HepG2 (cell line): ENCODE measurements around the gene CACNA2D3. TPM values are rescaled to one million over a fixed set of nuclear protein-coding genes. Genes with fewer than 3 reads are reported as not detected.
"Not testable (repeated sequence)": the region's sequence is repeated elsewhere in the genome, so short reads cannot be mapped to it uniquely, and the experiment has no call there.

Source experiments
- ATAC-seq: fragments of 200-7000 bp; cut with Tn5 transposase; 3 replicates; pipeline ENCODE4 v1.9.1; 2020; ENCODE audit warnings: mild to moderate bottlenecking, moderate library complexity
- BruUV-seq: library from RNA; stranded (reverse); fragments of 400-500 nt; replicated peaks from 2 replicates; lab custom pipeline; 2021; lab: Mats Ljungman, UMichigan
- CTCF ChIA-PET: fragments of 300-600 bp; formaldehyde crosslinking; extraction: SDS; loops from one replicate; lab custom pipeline; 2021; ENCODE audit warnings: low total read pairs, inconsistent platforms, low intra/inter-chr PET ratio; lab: Yijun Ruan, JAX
- POLR2A ChIA-PET: fragments of 350-600 bp; sonication (Branson Sonifier 250); formaldehyde crosslinking; loops from one replicate; lab custom pipeline; 2020; ENCODE audit warnings: antibody characterized with exemption, inconsistent platforms; lab: Yijun Ruan, JAX
- DNase-seq: peaks from one replicate; pipeline ENCODE4 v3.0.0-alpha.2; 2015; ENCODE audit warnings: low spot score
- FAIRE-seq: peaks from 3 replicates; lab custom pipeline; 2011; peaks lifted over from hg19 to GRCh38; lab: Jason Lieb, UNC
- H2AFZ ChIP-seq: one replicate; pipeline ENCODE4 v1.6.1; 2011; ENCODE audit warnings: low read length, inconsistent platforms
- H3K27ac ChIP-seq: fragments of 300-600 bp; 3 replicates; pipeline ENCODE4 v1.8.0; 2011; ENCODE audit warnings: mixed run types, mild to moderate bottlenecking, mixed read lengths, low read length, inconsistent platforms; ENCODE audit not compliant: insufficient read depth; ENCODE audit errors: extremely low read length
- H3K27me3 ChIP-seq, 2 experiments: fragments of 200-600 bp in 1 of 2; 2 replicates in 1 of 2; 3 replicates in 1 of 2; pipeline versions ENCODE4 v1.6.0 to v1.8.0; 2011; ENCODE audit warnings: low read length in 2 of 2, mild to moderate bottlenecking in 2 of 2, moderate library complexity in 2 of 2, inconsistent platforms in 1 of 2; ENCODE audit not compliant: insufficient read depth in 2 of 2, control insufficient read depth in 1 of 2
- H3K36me3 ChIP-seq, 2 experiments: fragments of 200-600 bp in 1 of 2; replicated peaks in 1 of 2; 2 replicates in 1 of 2; 3 replicates in 1 of 2; pipeline versions ENCODE4 v1.5.1 to v1.8.0; 2011; ENCODE audit warnings: low read length in 2 of 2, inconsistent platforms in 1 of 2; ENCODE audit not compliant: insufficient read depth in 2 of 2, control insufficient read depth in 1 of 2
- H3K4me1 ChIP-seq: 2 replicates; pipeline ENCODE4 v1.5.1; 2012; ENCODE audit warnings: low read length, inconsistent platforms; ENCODE audit not compliant: insufficient read depth
- H3K4me2 ChIP-seq: 2 replicates; pipeline ENCODE4 v1.6.0; 2011; ENCODE audit warnings: low read depth, low read length, inconsistent platforms
- H3K4me3 ChIP-seq, 3 experiments: fragments of 200-600 bp in 1 of 3; sonication (generic), shearing (Covaris generic) in 1 of 3; replicated peaks in 1 of 3; 2 replicates each; pipeline ENCODE4 v1.5.1; 2011 to 2016; ENCODE audit warnings: low read length in 3 of 3, inconsistent platforms in 2 of 3, low read depth in 2 of 3, mild to moderate bottlenecking in 2 of 3, control low read depth in 1 of 3, mixed read lengths in 1 of 3; ENCODE audit not compliant: insufficient read depth in 1 of 3
- H3K79me2 ChIP-seq: one replicate; pipeline ENCODE4 v1.6.1; 2011; ENCODE audit warnings: low read length, inconsistent platforms; ENCODE audit not compliant: insufficient read depth
- H3K9ac ChIP-seq: 2 replicates; pipeline ENCODE4 v1.6.0; 2011; ENCODE audit warnings: mild to moderate bottlenecking, low read depth, low read length, inconsistent platforms; ENCODE audit not compliant: insufficient read depth
- H3K9me3 ChIP-seq: 2 replicates; pipeline ENCODE4 v1.5.1; 2012; ENCODE audit warnings: mild to moderate bottlenecking, low read length
- H4K20me1 ChIP-seq: 2 replicates; pipeline ENCODE4 v1.6.0; 2011; ENCODE audit warnings: inconsistent platforms, mild to moderate bottlenecking, low read length, moderate library complexity; ENCODE audit not compliant: insufficient read depth
- CCDC6 ChIP-seq: sonication (generic); formaldehyde crosslinking; IDR thresholded peaks from 2 replicates; pipeline ENCODE4 v1.8.1; 2022; ENCODE audit warnings: mild to moderate bottlenecking, missing genetic modification reagents, moderate library complexity
- FOXK1 ChIP-seq: sonication (generic); formaldehyde crosslinking; IDR thresholded peaks from 2 replicates; pipeline ENCODE4 v1.4.0; 2020; ENCODE audit warnings: low read depth, missing genetic modification reagents, borderline replicate concordance
- GPN1 ChIP-seq: sonication (generic); formaldehyde crosslinking; IDR thresholded peaks from 2 replicates; pipeline ENCODE4 v1.5.1; 2020; ENCODE audit warnings: missing genetic modification reagents, borderline replicate concordance
- HNF4G ChIP-seq, 2 experiments: sonication (generic) in 1 of 2; formaldehyde crosslinking in 1 of 2; IDR thresholded peaks; 2 replicates each; pipeline versions ENCODE4 v1.4.0 to v1.6.1; 2011 to 2020; ENCODE audit warnings: borderline replicate concordance in 2 of 2, low read depth in 2 of 2, mild to moderate bottlenecking in 2 of 2, low read length in 1 of 2, missing genetic modification reagents in 1 of 2, moderate library complexity in 1 of 2
- PHF21A ChIP-seq: sonication (generic); formaldehyde crosslinking; IDR thresholded peaks from 2 replicates; pipeline ENCODE4 v1.5.0; 2020; ENCODE audit warnings: mild to moderate bottlenecking, missing genetic modification reagents
- ZNF329 ChIP-seq: sonication (generic); formaldehyde crosslinking; IDR thresholded peaks from 2 replicates; pipeline ENCODE4 v1.9.0; 2021; ENCODE audit warnings: low read depth, mild to moderate bottlenecking, missing genetic modification reagents
- ZNF337 ChIP-seq: sonication (generic); formaldehyde crosslinking; IDR thresholded peaks from 2 replicates; pipeline ENCODE4 v1.5.1; 2020; ENCODE audit warnings: missing genetic modification reagents, low read depth, mild to moderate bottlenecking, borderline replicate concordance
- ZNF597 ChIP-seq: sonication (generic); formaldehyde crosslinking; IDR thresholded peaks from 2 replicates; pipeline ENCODE4 v1.5.0; 2020; ENCODE audit warnings: missing genetic modification reagents
- ZNF674 ChIP-seq: sonication (generic); formaldehyde crosslinking; IDR thresholded peaks from 2 replicates; pipeline ENCODE4 v1.5.0; 2020; ENCODE audit warnings: low read depth, mild to moderate bottlenecking, missing genetic modification reagents
- WGBS: methylation state at CpG from one replicate; pipeline ENCODE4 v1.1.6; 2017; ENCODE audit warnings: low lambda C conversion rate; 5-methylcytosine and 5-hydroxymethylcytosine counted together
- in situ Hi-C: cut with HindIII; loops from 2 replicates; pipeline ENCODE4 v1.10.0; 2017; ENCODE audit warnings: low pct_unique_long_range_greater_than_20kb; ENCODE audit not compliant: extremely low pct_ligation_motif_present
- intact Hi-C: fragments of 100-400 bp; cut with micrococcal nuclease; formaldehyde crosslinking; loops from one replicate; pipeline ENCODE4 v1.10.0; 2022; ENCODE audit not compliant: unreplicated experiment
- polyA plus RNA-seq, 8 experiments: library from polyadenylated mRNA; depleted of rRNA in 3 of 8; stranded (reverse) in 7 of 8; unstranded in 1 of 8; fragments of >200 nt; fragmentation: Illumina TruSeq in 4 of 8; extraction: Trizol in 4 of 8; gene quantifications; 2 replicates each; pipeline versions ENCODE4 v1.2.1 to v1.2.3, GENCODE V29; 2011 to 2016; ENCODE audit warnings: low read depth in 4 of 8, missing spikeins in 1 of 8, mixed read lengths in 1 of 8; ENCODE audit not compliant: insufficient read depth in 1 of 8
- total RNA-seq, 5 experiments: library from RNA; depleted of rRNA; stranded (reverse); fragments of >200 nt; fragmentation: Illumina TruSeq; extraction: Trizol; gene quantifications; 2 replicates each; pipeline ENCODE4 v1.2.3, GENCODE V29; 2016; ENCODE audit warnings: low read depth in 1 of 5
- TF ChIP-seq, protein P1 (sequence below): sonication (generic); formaldehyde crosslinking; IDR thresholded peaks from 2 replicates; pipeline ENCODE4 v1.4.0; 2020; ENCODE audit warnings: missing genetic modification reagents

The CACNA2D3 gene
- total and polyA plus RNA-seq, 2 of the 13 experiments (the other 11 are each of a cell fraction or from before 2014, with no cell fraction given), result not detected

GRCh38 chr3:54634122-54634469 lies 511.7 kb downstream of the CACNA2D3 start (continued):
- no peak for TF ChIP-seq HNF4G (IDR thresholded peaks at IDR 0.05; ENCODE audit: borderline replicate concordance, low read depth, low read length)
- no peak for TF ChIP-seq HNF4G (CRISPR knock-in tag; IDR thresholded peaks at IDR 0.05; ENCODE audit: borderline replicate concordance, low read depth)
- TF ChIP-seq GPN1, result no peak
- no peak for TF ChIP-seq PHF21A
- TF ChIP-seq ZNF597 (CRISPR knock-in tag), result no peak
- no peak for TF ChIP-seq ZNF329
- TF ChIP-seq, protein P1, sequence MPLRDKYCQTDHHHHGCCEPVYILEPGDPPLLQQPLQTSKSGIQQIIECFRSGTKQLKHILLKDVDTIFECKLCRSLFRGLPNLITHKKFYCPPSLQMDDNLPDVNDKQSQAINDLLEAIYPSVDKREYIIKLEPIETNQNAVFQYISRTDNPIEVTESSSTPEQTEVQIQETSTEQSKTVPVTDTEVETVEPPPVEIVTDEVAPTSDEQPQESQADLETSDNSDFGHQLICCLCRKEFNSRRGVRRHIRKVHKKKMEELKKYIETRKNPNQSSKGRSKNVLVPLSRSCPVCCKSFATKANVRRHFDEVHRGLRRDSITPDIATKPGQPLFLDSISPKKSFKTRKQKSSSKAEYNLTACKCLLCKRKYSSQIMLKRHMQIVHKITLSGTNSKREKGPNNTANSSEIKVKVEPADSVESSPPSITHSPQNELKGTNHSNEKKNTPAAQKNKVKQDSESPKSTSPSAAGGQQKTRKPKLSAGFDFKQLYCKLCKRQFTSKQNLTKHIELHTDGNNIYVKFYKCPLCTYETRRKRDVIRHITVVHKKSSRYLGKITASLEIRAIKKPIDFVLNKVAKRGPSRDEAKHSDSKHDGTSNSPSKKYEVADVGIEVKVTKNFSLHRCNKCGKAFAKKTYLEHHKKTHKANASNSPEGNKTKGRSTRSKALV (CRISPR knock-in tag), result no peak
- no peak for TF ChIP-seq ZNF337 (CRISPR knock-in tag)
- no peak for TF ChIP-seq FOXK1
- TF ChIP-seq CCDC6, result no peak
- TF ChIP-seq ZNF674 (CRISPR knock-in tag), result no peak

- DNase-seq, H4K20me1 ChIP-seq, ATAC-seq, in situ Hi-C loops, H3K9me3 ChIP-seq, H3K27me3 ChIP-seq, H3K4me2 ChIP-seq, H3K27ac ChIP-seq, POLR2A ChIA-PET, FAIRE-seq, BruUV-seq, intact Hi-C loops, H2AFZ ChIP-seq, H3K79me2 ChIP-seq, H3K4me1 ChIP-seq, H3K9ac ChIP-seq, CTCF ChIA-PET, H3K4me3 ChIP-seq, H3K36me3 ChIP-seq: not testable (repeated sequence)
- 34% methylated on average over 12 of the region's 12 CpGs for WGBS
These were observed 517.5 kb downstream of the CACNA2D3 start for GRCh38 chr3:54639790-54640372.
